GM21515 (cell line): ENCODE data around the gene USP31.

Experiments
- ATAC-seq: cut with Tn5 transposase; IDR thresholded peaks from one replicate; pipeline ENCODE4 v1.9.1; 2021; ENCODE audit not compliant: unreplicated experiment

The USP31 gene

DNA sequence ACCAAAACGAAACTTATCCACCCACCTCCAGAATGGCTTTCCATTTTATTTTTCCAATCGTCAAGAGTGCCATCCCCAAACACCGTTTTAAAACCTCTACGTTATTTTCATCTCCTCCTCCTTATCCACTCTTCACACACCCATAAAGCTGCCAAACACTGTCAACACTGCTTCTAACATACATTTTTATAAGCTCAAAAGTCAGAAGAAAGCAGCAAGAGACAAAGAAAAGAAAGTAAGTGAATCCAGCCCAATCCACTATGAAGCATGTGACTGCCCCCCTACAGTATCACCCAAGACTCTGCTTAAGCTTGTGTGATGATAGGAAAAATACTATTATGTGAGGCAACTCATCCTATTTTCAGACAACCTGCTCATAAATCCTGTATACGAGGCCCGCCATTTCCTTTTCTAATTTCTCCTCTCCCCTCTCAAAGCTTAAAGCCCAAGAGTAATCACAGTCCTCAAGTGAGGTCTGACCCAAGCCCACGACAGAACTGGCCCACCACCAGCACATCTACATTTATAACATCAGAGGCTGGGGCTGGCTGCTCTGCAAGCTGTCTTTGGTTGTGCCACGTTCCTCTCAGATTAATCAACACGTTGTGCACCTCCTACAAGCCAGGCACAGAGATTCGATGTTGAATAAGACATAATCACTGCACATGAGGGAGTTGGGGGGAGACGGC, 16.3 kb downstream of the USP31 start:
- no peak for ATAC-seq

DNA sequence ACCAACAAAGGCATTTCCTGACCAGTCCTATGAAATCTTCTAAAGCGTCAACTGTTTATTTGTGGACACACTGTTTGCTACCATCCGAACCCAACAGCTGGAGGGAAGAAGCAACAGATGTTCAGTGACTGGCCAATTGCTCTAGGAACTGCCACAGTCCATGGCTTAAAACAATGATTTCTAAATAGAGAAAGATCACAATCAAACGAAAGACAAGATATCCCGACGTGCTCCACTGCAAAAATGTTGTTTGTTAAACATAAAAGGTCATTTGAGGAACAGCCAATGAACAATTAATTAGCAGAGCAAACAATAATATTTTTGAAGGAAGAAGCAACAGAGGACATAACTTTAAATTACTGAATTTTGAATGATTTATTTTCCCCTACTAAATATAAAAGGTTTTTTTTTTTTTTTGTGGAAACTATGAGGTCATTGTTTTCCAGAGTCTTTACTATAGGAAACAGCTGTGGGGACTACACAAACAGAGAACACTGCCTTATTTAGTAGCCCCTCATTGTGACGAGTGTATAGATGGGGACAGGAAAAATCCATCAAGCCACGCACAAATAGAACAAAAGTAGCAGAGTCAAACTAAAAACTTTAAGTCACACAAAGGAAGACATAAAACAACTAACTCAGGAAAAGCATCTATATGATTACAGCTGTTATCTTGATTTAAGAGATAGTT, 17.2 kb downstream of the USP31 start:
- ATAC-seq: no peak

GRCh38 chr16:23131436-23131835, 17.8 kb downstream of the USP31 start:
- no peak for ATAC-seq

DNA sequence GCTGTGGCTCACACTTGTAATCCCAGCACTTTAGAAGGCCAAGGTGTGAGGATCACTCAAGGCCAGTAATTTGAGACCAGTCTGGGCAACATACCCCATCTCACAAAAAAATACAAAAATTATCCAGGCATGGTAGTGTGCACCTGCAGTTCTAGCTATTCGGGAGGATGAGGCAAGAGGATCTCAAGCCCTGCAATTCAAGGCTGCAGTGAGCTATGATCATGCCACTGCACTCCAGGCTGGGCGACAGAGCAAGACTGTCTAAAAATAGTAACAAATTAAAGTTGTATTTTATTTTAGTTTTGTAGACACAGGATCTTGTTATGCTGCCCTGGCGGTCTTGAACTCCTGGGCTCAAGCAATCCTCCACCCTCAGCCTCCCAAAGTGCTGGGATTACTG, 18.2 kb downstream of the USP31 start:
- no peak for ATAC-seq

- no peak for ATAC-seq
Observed at GRCh38 chr16:23129686-23130085, 19.6 kb downstream of the USP31 start.

GRCh38 chr16:23128056-23128455, 21.2 kb downstream of the USP31 start:
- ATAC-seq: no peak

GRCh38 chr16:23125277-23125676, 24.0 kb downstream of the USP31 start:
- no peak for ATAC-seq

DNA sequence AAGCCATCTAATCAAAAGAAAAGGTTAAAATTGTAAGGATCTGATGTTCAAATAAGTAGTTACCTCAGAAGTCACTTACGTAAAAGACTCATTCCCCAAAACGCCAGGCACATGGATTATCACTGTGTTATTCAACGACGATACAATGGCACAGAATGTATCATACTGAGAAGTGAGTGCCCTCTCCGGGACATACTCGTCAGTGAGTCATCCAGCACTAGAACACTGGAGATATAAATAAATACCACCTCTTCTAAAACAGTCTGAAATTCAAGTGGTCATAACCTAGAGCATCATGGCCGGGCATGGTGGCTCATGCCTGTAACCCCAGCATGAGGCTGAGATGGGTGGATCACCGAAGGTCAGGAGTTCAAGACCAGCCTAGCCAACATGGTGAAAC, 24.9 kb downstream of the USP31 start:
- no peak for ATAC-seq

- ATAC-seq: no peak
Observed at GRCh38 chr16:23122144-23122543, 27.1 kb downstream of the USP31 start.

DNA sequence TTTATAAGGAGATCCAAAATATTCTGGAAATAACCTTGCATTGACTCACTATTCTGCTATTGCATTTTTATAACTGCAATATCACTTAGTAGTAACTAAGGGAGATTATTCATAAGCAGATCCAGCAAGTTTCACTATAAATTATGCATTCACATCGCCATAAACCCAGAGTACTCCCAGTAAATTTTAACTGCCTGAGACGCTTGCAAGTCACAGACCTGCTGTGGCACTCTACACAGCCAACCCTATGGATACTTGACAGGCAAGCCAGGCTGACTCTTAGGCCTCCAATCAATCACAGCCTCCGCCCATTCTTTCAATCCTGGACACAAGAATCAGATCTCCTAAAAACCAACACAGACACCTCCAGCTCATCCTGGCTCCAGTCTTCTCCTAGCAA, 28.2 kb downstream of the USP31 start:
- no peak for ATAC-seq

- no peak for ATAC-seq
Observed at GRCh38 chr16:23120562-23120961, 28.7 kb downstream of the USP31 start.

DNA sequence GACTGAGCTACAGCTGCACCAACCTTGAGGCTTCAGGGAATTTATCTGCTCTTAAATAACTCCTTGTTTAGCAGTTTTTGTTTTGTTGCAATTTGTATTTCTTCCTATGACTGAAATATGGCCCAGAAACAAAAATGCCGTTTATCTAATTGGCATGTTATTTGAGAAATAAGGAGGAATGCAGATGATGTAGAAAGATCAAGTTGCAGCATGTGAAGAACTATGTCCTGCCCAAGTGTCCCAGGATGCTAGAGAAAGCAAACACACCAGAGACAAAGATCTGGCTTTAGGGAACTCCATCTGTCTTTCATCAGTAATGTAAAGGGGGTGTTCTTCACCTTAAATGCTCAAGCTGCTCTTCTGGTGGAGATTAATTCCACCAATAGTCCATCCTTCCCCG, 29.7 kb downstream of the USP31 start:
- no peak for ATAC-seq

- no peak for ATAC-seq
Observed at GRCh38 chr16:23114131-23114904, 34.9 kb downstream of the USP31 start.

DNA sequence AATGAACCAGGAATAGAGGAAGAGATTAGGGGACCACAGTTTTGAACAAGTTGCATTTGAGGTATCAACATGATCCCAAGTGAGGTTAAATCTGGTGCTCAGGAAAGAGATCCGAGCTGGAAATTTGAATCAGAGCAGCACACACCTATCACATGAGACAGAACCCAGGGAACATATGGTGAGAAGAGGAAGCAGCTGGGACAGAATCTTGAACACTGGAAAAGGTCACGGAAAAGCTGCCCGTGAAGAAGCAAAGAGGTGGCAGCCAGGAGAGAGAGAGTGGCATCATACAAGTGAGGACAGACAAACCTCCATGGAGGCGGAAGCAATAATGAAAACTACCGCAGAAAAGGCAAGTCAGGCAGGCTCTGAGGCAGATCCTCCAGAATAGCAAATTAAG, 36.1 kb downstream of the USP31 start:
- no peak for ATAC-seq

- ATAC-seq: no peak
Observed at GRCh38 chr16:23110257-23110899, 38.9 kb downstream of the USP31 start.

- ATAC-seq: no peak
Observed at GRCh38 chr16:23107936-23108335, 41.3 kb downstream of the USP31 start.

DNA sequence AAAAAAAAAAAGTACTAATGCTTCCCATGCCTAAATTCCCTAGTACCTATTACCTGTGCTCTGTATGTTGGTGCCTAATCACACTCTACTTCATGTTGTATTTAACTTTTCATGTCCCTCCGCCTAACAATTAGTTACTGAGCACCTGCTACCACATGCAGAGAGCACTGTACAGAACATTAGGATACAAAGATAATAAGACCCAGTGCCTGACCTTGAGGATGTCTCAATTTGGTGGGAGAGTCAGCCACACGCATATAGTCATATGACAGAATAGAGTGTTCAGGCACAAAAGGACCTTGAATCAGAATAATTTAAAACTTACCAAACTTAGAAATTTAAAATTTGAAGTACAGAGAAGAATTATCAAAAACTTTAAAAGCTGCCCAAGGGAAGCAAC, 42.1 kb downstream of the USP31 start:
- no peak for ATAC-seq

DNA sequence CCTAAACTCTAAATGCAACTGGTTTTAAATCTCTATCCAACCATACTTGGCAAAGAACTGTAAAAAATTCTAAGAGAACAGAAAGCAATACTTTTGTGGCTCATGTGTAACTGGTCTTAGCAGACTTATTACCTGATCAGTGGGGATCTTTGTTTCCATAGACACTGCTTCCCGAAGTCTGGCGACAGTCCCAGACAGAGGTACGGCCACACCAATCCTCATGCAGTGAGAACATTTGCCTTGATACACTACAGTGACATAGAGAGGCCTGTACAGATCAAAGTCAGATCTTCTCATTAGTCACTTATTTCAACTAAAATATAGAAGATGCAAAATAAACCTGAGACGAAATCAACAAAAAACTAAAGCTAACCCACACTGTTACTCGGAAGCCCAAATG, 43.9 kb downstream of the USP31 start:
- no peak for ATAC-seq

DNA sequence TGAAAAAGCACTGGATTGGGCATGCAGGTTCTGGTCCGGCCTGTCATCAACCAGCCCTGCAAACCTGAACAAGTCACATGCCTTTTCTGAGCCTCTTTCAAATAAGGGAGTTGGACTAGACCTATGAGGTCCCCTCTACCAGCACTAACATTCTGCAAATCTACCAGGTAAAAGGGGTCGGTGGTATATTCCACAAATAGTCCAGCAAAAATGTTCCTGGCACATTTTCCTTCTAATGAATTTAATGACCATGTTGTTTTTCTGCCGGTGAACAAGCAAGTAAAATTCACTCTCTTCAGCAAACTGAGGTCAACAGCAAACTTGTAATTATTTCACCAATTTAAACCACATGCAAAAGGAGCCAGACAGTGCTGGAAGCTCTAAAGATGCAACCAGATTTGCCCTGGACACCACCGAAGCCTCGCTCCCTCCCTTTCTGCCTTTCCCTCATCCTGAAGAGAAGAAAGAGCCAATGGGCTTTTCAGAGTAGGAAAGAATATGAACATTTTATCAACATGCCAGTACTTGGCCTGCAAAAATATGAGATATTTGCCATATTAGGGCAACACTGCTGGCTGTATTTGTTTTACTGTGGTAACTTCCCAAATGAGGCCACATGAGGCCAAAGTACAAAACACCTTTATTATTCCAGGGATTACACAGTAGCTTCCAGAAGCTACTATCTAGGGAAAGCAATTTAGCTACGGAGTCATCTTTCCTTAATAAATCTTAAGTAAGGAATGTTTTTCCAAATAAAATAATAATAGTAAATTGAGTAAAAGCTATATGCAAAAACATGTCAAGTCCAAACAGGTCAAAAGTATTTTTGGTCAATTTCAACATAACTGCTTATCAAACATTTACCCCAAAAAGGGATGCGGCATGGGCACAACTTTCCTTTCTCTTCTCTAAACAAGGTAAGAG, 45.0 kb downstream of the USP31 start:
- ATAC-seq: no peak

DNA sequence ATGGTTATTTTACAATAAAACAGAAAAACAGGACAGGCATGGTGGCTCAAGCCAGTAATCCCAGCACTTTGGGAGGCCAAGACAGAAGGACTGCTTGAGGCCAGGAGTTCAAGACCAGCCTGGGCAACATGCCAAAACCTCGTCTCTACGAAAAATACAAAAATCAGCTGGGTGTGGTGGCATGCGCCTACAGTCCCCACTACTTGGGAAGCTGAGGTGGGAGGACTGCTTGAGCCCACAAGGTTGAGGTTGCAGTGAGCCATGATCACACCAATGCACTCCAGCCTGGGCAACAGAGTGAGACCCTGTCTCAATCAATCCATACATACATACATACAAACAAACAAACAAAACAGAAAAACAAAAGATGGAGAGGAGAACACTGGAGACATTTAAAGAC, 45.6 kb downstream of the USP31 start:
- no peak for ATAC-seq
